Measurements from ENCODE around the gene AADAT.
"Not testable (repeated sequence)": the region's sequence is repeated elsewhere in the genome, so short reads cannot be mapped to it uniquely, and the experiment has no call there.

Gene AADAT

DNA sequence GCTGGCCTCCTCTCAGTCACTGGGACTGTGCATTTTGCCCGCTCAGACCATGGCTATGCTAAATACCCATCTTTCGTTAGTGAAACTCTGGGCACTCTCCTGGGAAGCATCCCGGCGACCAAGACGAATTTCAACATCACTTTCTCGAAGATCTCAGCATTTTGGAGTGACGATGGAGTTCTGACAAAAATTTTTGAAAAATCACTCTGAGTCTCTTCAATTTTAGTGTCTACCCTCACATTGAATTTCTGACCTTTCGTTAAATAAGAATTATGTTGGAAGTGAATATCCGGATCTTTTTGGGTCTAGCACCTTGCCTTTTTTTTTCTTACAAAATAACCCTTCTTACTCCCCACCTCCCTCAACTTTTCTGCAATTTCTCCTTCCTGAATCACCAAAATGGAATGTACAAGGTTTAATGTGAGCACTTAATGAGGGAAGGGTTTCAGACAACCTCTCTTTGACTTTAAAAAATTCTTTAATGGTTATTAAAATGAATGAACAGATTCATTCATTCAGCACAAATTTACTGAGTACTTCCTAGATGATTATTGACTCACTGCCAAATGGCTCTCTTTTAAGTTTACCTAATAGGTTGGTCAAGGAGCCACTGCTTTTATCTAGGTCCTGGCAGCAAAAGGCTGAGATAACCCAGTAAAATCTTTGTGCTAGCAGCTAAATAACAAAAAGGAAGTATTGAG is 746 bp upstream of the AADAT start:
- DNase-seq (ENCODE audit: low read depth in 2 of 2) = no peak

DNA sequence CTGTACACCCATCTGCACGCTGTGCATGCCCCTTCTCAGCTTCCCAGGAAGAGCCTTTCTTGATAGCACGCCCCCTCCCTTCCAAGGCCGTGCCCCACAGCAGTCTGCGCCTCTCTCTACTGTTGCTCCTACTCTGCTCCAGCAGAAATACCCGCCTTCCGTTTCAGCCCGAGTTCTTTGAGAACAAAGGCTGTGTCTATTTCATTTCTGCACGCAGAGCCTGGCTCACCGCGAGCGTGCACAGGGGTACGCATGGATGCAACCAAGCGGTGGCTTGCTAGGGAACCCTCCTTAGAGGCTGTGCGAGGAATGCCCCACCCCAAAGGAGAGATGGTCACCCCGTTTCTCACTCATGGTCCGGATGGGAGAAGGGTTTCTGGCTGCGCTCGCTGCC is 485 bp downstream of the AADAT start:
- DNase-seq (ENCODE audit: low read depth in 2 of 2) = no peak

DNA sequence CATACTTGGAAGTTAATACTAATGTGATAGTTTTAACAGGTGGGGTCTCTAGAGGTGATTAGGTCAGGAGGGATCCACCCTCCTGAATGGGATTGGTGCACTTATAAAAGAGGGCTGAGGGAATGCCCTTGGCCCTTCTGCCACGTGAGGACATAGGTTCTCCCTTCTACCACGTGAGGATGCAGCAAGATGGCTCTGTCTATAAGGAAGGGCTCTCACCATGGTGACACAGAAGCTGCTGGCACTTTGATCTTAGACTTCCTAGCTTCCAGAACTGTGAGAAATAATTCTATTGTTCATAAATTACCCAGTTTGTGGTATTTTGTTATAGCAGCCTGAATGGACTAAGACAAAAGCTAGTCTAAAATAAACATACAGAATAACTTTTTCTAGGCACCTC is 1.0 kb downstream of the AADAT start:
- no peak for DNase-seq (ENCODE audit: low read depth in 2 of 2)

DNA sequence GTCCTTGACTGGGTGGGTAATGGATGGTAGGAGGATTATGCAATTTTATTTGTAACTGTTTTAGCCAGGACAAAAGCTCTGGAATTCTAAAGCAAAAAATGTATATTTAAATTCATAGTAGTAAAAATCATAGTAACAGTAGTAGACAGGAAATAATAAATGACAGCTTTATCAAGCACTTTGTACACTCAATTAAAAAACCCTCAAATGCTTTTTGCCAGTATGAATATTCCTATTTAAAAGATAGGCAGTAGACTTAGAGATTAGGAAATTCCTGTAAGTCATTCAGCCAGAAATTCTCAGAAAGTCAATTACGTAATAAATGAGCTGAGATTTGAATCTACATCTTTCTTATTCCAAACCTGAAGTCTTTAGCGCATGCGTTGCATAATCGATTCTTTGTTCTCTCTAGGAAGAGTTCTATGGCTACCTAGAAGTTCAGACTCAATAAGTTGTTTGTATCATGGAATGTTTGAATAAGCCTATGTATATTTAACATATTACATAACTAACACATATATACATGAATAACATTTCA is 2.5 kb downstream of the AADAT start:
- no peak for DNase-seq (ENCODE audit: low read depth in 2 of 2)

DNA sequence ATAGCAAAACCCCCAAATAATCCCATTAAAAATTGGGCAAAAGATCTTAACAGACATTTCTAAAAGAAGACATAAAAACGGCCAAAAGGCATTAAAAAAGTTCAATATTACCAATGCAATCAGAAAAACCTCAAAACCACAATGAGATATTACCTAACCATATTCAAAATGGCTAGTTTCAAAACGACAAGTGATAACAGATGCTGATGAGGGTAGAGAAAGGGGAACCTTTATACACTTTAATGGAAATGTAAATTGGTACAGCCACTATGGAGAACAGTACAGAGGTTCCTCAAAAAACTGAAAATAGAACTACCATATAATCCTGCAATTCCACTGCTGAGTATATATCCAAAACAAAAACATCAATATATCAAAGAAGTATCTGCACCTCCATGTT is 6.2 kb downstream of the AADAT start:
- DNase-seq (ENCODE audit: low read depth in 2 of 2) = no peak

DNA sequence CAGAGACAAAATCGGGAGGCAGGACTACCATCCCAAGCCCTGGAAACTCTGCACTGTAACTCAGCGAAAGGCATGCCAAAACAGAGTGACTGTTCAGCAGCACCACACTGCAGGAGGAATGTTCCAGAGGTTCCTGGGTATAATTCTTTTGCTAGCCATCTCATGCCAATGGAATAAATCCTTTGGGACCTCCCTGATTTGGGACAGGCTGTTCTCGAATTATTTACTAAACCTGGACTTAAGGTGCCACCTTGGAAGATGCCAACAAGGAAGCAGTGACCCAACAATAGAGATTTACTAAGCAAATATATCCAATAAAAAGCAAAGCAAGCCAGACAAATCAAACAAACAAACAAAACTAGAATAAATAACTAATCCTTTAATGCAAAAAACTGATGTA is 9.3 kb downstream of the AADAT start:
- DNase-seq (ENCODE audit: low read depth in 2 of 2) = no peak

DNA sequence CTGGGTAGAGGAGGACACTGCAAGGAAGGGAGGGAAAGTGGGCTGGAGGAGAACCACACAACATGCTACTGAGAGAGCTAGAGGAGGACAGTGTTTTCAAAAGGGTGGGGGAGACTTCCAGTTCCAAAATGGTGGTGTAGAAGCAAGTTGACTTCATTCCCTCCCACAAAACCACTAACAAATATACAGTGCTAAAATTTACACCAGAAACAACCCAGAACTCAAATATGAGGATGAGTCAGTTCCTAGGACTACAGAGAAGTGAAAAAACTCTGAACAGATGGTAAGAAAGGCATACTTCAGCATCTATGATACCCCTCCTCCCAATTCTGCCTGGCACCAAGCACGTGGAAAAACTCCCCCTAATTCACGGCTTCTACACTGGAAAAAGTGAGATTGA is 9.8 kb downstream of the AADAT start:
- no peak for DNase-seq (ENCODE audit: low read depth in 2 of 2)

DNA sequence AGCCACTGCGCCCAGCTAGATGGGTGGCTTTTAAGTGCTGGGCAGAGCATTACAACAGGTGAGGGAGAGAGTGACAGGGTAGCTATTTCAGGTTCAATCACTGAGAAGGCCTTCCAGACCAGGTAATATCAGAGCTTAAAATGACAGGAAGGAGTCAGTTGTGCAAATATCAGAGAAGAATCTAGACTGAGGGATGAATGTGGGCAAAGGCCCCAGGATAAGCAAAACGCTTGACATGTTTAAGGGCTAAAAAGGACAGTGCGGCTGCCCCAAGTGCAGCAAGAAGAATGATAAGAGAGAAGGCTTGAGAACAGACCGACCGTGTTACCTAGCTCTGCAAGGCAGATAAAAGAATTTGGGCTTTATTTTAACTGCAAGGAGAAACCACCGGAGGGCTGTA is 18.6 kb downstream of the AADAT start:
- DNase-seq (ENCODE audit: low read depth in 2 of 2) = no peak

DNA sequence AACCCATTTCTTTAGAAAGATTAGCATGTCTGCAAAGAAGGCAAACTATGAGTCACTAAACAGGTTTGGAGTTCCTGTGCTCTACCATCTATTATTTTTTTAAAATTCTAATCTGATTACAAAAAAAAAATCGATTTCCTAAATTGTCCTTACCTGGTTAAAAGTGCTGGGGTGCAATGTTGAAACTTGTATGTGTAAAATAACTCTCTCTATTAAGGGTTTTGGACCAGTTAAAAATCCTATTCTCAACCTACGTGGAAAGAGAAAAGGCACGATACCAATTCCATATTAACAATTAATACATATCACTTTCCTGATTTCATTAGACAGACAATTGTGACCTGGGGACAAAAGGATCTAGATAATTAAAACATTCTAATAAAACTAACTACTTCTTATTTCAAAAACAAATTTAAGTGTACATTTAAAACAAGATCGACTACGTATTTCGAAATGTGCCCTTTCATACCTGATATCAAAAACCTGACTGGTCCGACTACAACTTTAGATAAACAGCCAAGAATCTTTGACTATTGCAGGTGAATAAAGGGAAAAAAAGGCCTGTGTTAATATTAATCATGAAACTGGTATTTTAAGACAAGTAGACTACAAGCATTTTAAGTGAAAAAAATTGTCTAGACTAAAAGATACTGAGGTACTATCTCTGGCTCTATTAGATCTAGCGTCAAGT is 21.2 kb downstream of the AADAT start:
- DNase-seq (ENCODE audit: low read depth in 2 of 2) = no peak

DNA sequence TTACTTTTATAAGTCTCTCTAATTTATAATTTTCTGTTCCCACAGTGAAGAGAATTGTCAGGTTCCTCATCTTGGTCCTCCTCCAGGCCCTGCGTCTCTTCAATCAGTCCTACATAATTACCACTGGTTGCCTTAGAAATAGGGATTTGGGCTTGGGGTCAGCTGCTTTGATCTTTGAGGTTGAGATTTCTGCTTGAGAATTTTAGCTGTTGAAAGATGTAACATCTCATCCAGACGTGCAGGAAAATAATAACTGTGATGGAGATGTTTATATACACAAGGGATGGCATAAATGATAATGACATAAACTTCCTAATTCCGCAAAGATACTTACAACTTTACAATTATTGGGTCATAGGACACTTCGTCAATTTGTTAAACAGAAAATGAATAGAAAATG is 30.3 kb downstream of the AADAT start:
- DNase-seq (ENCODE audit: low read depth in 2 of 2) = no peak

DNA sequence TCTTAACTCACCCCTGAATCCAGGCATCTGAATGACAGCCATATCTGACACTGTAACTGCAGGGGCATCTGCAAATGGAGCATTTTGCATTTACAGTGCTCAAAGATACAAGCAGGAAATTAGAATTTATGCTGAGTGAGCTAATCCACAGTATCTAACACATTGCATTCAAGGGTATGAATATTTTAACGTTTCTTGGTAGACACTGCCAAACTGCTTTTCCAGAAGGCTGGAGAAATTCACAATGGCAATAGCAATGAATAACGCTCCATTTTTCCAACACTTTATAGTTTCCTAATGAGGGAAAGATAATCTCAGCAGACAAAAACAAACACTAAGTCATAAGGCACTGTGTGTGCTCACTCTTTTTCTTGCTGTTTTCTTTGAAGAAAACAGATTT is 30.9 kb downstream of the AADAT start:
- DNase-seq (ENCODE audit: low read depth in 2 of 2) = no peak

DNA sequence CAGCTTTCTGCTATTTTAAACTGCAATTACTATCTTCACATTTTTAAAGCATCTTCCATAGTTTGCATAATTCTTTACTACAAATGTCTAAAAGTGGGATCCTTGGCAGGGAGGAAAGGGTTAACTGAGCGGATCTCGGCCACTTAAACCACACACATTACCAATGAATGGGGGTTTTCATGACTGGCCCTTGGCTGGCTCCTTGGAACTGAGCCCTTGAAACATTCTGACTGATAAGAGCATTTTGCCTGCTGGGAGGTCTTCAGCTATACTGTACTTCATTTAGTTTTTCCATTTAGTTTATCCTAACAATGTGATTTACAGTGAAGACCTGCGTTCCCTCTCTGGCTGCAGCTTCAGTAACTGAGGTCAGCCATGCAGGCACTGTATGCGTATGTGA is 31.9 kb downstream of the AADAT start:
- DNase-seq (ENCODE audit: low read depth in 2 of 2) = no peak

DNA sequence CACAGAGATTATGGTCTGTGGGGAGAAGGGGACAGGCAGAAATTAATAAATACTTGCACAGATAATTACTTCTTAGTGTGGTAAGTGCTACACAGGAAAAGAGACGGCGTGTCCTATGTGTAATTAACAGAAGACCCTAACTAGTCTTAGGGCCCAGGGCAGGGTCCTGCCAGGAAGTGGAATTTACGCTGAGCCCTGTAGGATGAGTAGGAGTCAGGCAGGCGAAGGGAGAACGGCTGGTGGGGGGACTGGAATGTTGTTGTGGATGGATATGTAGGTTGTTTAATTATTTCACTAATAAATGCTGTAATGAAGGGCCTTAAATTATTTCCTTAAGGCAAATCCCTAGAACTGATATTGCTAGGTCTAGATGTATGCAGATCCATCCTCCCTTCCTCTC is 36.8 kb downstream of the AADAT start:
- DNase-seq (ENCODE audit: low read depth in 2 of 2) = no peak

DNA sequence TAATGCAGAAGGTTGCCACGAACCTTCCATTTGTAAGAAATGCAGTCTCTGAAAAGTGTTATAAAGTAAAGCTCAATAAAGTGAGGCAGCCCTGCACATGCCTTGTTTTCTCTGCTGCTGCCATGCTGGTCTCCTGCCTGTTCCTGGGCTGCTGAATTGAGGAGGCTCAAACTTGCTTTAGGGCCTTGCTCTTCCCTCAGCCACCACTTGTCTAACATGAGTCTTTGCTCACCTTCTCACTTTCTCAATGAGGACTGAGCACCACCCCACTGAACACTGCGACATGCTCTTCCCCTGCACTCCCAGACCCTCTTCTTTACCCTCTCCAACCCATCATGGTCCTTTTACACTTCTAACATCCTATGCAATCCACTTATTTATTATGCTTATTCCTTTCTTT is 38.4 kb downstream of the AADAT start:
- no peak for DNase-seq (ENCODE audit: low read depth in 2 of 2)

DNA sequence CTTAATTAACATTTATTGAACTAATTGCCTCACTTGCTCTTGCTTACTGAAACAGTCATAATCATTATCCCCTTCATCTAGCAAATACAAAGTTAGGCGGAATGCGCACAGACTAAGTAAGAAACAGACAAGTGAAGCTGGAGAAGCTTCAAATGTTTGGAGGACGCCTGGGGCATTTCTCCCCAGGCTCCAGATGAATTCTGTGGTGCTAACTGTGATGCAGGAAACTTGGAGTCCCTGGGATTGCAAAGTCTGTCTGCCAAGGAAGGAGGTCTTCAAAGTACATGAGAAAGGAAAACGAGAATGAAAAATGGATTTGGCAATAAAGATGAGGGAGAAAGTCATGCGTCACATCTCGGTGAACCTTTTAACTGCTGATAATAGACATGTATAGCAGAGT is 40.0 kb downstream of the AADAT start:
- no peak for DNase-seq (ENCODE audit: low read depth in 2 of 2)

DNA sequence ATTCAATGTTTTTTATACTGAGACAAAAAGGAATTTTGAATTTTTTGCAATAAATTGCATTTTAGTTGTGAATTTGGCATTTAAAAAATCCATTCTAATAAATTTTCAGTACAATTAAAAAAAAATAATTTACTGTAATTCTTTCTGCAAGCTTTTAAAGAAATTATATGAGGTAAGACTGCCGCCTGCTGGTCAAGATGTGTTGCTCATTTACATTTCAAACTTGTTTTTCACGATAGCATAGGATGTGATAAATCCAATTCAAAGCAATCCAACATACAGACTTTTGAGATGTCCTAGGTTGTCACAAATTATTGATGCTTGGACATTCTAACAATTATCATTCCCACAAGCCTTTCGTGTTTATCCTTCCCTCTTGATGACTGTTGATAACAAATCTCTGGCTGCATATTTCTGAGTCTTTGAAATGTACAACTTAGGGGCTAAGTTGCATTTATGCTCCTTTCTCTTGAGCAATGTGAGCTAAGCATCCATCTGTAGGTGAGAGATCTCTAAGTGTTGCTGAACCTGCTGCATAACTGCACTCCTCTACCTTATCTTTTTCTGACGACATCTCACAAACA is 41.9 kb downstream of the AADAT start:
- DNase-seq (ENCODE audit: low read depth in 2 of 2) = peak in 1 of 2 experiments; percentile 43

DNA sequence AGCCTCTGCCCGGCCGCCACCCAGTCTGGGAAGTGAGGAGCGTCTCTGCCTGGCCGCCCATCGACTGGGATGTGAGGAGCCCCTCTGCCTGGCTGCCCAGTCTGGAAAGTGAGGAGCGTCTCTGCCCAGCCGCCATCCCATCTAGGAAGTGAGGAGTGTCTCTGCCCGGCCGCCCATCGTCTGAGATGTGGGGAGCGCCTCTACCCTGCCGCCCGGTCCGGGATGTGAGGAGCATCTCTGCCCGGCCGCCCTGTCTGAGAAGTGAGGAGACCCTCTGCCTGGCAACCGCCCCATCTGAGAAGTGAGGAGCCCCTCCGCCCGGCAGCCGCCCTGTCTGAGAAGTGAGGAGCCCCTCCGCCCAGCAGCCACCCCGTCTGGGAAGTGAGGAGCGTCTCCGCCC is 43.6 kb downstream of the AADAT start:
- DNase-seq (ENCODE audit: low read depth in 2 of 2) = not testable (repeated sequence)

DNA sequence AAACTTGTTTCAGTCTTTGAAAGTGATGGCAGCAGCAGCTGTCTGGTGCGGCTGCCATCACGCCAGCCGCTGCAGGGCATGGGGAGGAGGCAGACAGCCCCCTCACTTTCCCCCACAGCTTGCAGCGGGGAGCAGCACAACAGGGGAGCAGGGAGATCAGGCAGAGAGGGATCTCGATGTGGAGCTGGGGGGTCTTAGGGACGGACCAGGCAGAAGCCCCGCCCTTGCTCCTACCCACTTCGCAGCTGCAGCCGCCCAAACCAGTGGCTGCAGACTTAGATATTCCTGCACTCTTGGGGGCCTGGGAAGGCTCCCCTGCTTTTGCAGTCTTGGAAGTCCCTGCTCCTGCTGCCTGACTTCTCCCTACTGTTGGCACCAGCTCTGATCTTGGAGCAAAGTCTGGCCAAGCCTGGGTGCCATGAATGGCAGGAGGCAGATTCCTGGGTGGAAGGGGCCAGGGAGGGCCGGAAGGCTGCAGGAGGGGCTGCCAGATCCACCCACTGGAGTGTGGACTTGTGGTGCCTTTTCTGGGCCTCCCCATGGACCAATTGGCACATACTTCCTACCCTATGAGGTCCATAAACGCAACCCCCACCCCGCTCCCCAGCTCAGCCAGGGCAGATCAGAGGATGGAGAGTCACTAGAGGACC is 49.6 kb downstream of the AADAT start:
- no peak for DNase-seq (ENCODE audit: low read depth in 2 of 2)

DNA sequence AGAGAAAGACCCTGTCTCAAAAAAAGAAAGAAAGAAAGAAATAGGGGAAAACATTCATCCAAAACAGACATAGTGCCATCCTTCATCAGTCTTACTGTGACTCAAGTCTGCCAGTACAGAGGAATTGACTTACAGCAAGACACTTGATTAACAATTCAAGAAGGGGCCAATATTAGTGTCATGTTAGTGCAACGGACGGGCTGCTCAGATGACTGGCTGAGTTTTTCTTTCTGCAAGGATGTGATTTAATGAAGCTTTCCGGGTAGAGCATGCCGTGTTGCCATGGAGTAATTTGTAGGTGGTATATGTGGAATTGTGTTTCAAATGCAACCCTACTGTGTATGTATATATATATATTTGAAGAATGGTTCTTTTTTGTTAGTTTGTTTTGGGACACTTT is 51.0 kb downstream of the AADAT start:
- no peak for DNase-seq (ENCODE audit: low read depth in 2 of 2)

DNA sequence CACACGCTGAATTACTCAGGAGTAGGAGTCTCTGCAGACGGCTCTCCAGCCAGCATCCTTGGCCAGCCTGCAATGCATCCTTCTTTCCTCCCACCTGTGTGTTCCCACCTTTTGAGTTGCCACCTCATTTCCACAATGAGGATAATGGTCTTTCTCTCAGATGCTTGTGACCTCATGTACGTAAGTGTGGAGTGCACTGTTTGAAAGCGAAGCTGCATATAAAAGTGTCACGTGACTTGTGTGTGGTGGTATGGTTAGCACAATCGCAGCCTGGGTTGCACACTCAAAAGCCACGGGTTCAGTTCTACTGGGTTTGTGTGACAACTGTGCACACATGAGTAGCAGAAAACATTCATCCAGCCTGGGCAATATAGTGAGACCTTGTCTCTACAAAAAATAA is 51.5 kb downstream of the AADAT start:
- DNase-seq (ENCODE audit: low read depth in 2 of 2) = no peak

DNA sequence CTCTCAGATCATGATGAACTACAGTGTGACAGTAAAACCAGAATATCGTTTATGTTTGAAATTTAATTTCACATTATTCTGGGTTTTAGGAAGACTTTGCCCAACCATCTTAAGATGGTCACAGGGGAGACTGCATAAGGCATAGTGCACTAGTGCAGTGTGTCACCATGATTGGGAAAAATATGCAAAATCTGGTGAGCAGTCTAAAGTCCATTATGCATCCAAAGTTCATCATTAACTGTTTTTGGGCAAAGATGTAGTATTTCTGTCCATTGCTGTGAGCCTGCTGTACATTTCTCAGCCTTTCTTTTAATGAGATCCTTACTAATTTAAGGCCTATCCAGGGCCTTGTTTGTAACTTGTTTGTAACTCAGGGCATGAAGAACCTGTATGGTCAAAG is 52.3 kb downstream of the AADAT start:
- DNase-seq (ENCODE audit: low read depth in 2 of 2) = no peak

DNA sequence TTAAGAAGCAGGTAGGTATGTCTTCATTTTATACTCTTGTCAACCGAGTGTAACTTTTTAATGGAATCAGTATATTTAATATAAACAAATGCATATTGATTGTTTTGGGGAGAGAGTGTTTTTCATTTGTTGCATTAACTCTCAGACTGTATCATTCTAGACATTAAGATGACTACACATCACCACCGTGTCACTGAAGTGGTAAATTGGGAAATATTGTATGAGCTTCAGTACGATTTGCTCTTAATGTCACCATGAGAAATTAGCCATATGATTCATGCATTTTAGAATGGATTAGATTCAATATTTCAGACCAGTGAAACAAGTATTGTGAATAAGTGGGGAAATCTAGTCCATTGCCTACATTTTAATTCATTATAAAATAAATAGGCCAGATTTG is 53.9 kb downstream of the AADAT start:
- DNase-seq (ENCODE audit: low read depth in 2 of 2) = no peak

DNA sequence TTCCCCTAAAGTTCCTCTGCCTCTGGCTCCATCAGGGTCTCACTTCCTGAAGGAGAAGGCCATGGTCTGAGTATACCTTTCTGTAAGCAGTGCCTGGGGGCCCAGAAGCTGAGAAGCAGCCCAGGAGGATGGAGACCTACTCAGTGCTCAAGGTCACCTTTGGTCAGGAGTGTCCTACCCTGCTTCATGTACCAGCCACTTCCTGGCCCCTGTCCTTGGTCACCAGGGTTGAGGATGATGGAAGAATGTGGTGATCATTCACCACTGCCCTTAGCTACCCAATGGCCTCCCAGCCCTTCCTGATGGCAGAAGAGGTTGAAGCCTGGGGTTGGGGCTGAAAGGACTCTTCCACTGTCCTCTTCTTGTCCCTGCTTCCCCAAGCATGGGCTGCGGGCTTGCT is 54.5 kb downstream of the AADAT start:
- DNase-seq (ENCODE audit: low read depth in 2 of 2) = no peak

Measured in stimulated activated CD4-positive, alpha-beta T cell treated with anti-CD3 and anti-CD28 coated beads, Interleukin-12 subunit alpha, Interleukin-12 subunit beta, amount 100 ng/mL, for 24 hours (primary cell).